Measurements from ENCODE around the gene LRP3. TPM values are rescaled to one million over a fixed set of nuclear protein-coding genes. Genes with fewer than 3 reads are reported as not detected.

Gene LRP3
- total RNA-seq, 4 donors from 2014 or later = 5.5 to 17.2 (median 8.9) TPM

GRCh38 chr19:33202546-33203507 is 8.7 kb downstream of the LRP3 start:
- H3K4me3 ChIP-seq = no peak overlapping the region
- DNase-seq = no peak
- 81 to 85% methylated on average over 13 to 18 of the region's 27 CpGs for WGBS, 2 donors
- no peaks in the 10 kb centered on the region for H3K9me3 ChIP-seq
- no peak overlapping the region for H3K27ac ChIP-seq
- no peaks in the 10 kb centered on the region for H3K4me1 ChIP-seq
- H3K27me3 ChIP-seq = no peaks in the 10 kb centered on the region
- TF ChIP-seq POLR2A (IDR thresholded peaks at IDR 0.05) (no peak), CTCF (IDR thresholded peaks at IDR 0.05) (no peak)
- peaks cover 0 to 43% (median 0%) of the 10 kb centered on the region in 3 donors for H3K36me3 ChIP-seq
- intact Hi-C loops (cut with DNase I) = no loop called here

- WGBS, 2 donors = 66 to 82% methylated on average over 4 to 6 of the region's 6 CpGs
- Histone ChIP-seq H3K36me3 (peaks cover 0 to 38% (median 0%) of the 10 kb centered on the region in 3 donors), H3K4me1 (no peaks in the 10 kb centered on the region), H3K4me3 (no peak overlapping the region), H3K27me3 (no peaks in the 10 kb centered on the region), H3K9me3 (no peaks in the 10 kb centered on the region), H3K27ac (no peak overlapping the region)
- intact Hi-C loops (cut with DNase I) = no loop called here
- no peak for TF ChIP-seq CTCF (IDR thresholded peaks at IDR 0.05)
- TF ChIP-seq POLR2A (IDR thresholded peaks at IDR 0.05) = no peak
- DNase-seq = no peak
These were observed 9.4 kb downstream of the LRP3 start for GRCh38 chr19:33203529-33203928.

GRCh38 chr19:33204136-33204973 is 10.2 kb downstream of the LRP3 start:
- peaks cover 0 to 38% (median 0%) of the 10 kb centered on the region in 3 donors for H3K36me3 ChIP-seq
- H3K9me3 ChIP-seq = no peaks in the 10 kb centered on the region
- no peaks in the 10 kb centered on the region for H3K27me3 ChIP-seq
- TF ChIP-seq CTCF (IDR thresholded peaks at IDR 0.05) = no peak
- TF ChIP-seq POLR2A (IDR thresholded peaks at IDR 0.05) = no peak
- H3K27ac ChIP-seq = no peak overlapping the region
- WGBS, 2 donors = 84 to 94% methylated on average over 9 to 10 of the region's 32 CpGs
- no peaks in the 10 kb centered on the region for H3K4me1 ChIP-seq
- H3K4me3 ChIP-seq = no peak overlapping the region
- intact Hi-C loops (cut with DNase I) = no loop called here
- no peak for DNase-seq

GRCh38 chr19:33205110-33205509 is 11.0 kb downstream of the LRP3 start:
- no peaks in the 10 kb centered on the region for H3K4me1 ChIP-seq
- 93% methylated on average over 3 to 11 of the region's 27 CpGs for WGBS, 2 donors
- peaks cover 0 to 38% (median 0%) of the 10 kb centered on the region in 3 donors for H3K36me3 ChIP-seq
- no peak overlapping the region for H3K4me3 ChIP-seq
- DNase-seq = no peak
- H3K9me3 ChIP-seq = no peaks in the 10 kb centered on the region
- no peak overlapping the region for H3K27ac ChIP-seq
- no peak for TF ChIP-seq CTCF (IDR thresholded peaks at IDR 0.05)
- TF ChIP-seq POLR2A (IDR thresholded peaks at IDR 0.05) = no peak
- no peaks in the 10 kb centered on the region for H3K27me3 ChIP-seq
- intact Hi-C loops (cut with DNase I) = no loop called here
